HL-60 (cell line): ENCODE data around the gene STMP1.

Source experiments
- GABPA ChIP-seq: IDR thresholded peaks from 2 replicates; pipeline ENCODE4 v1.6.1; 2012; ENCODE audit warnings: low read depth
- POLR2AphosphoS5 ChIP-seq: IDR thresholded peaks from 2 replicates; pipeline ENCODE4 v1.6.1; 2012; ENCODE audit warnings: low read depth
- SPI1 ChIP-seq: IDR thresholded peaks from 2 replicates; pipeline ENCODE4 v1.6.1; 2012; ENCODE audit warnings: low read depth, mild to moderate bottlenecking, borderline replicate concordance
- TF ChIP-seq, protein P1 (sequence below): IDR thresholded peaks from one replicate; pipeline ENCODE4 v1.5.1; 2011; ENCODE audit warnings: low read length, control low read depth, inconsistent platforms; ENCODE audit not compliant: insufficient read depth
- TF ChIP-seq, protein P2 (sequence below): IDR thresholded peaks from 2 replicates; pipeline ENCODE4 v1.6.1; 2012; ENCODE audit warnings: low read depth; ENCODE audit not compliant: insufficient replicate concordance

DNA sequence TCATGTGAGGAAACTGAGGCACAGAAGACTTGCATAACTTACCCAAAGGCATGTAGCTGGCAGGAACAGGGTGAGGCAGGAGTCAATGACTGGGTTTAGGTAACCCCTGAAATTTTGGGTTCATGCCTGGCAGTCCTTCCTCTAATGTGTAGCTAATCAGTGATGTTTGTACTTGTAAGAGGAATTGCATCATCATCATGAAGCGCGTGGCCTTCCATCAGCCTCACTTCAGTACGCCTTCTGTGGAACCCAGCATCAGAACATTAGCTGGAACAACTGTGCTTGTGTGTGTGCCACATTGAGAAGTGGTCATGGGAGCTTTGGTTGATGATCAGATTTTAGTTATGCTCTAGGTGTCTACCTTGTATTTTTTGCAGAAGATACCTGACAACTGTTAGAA is 18.2 kb upstream of the STMP1 start:
- TF ChIP-seq, protein P1, sequence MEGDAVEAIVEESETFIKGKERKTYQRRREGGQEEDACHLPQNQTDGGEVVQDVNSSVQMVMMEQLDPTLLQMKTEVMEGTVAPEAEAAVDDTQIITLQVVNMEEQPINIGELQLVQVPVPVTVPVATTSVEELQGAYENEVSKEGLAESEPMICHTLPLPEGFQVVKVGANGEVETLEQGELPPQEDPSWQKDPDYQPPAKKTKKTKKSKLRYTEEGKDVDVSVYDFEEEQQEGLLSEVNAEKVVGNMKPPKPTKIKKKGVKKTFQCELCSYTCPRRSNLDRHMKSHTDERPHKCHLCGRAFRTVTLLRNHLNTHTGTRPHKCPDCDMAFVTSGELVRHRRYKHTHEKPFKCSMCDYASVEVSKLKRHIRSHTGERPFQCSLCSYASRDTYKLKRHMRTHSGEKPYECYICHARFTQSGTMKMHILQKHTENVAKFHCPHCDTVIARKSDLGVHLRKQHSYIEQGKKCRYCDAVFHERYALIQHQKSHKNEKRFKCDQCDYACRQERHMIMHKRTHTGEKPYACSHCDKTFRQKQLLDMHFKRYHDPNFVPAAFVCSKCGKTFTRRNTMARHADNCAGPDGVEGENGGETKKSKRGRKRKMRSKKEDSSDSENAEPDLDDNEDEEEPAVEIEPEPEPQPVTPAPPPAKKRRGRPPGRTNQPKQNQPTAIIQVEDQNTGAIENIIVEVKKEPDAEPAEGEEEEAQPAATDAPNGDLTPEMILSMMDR, result no peak
- no peak for TF ChIP-seq POLR2AphosphoS5
- TF ChIP-seq, protein P2, sequence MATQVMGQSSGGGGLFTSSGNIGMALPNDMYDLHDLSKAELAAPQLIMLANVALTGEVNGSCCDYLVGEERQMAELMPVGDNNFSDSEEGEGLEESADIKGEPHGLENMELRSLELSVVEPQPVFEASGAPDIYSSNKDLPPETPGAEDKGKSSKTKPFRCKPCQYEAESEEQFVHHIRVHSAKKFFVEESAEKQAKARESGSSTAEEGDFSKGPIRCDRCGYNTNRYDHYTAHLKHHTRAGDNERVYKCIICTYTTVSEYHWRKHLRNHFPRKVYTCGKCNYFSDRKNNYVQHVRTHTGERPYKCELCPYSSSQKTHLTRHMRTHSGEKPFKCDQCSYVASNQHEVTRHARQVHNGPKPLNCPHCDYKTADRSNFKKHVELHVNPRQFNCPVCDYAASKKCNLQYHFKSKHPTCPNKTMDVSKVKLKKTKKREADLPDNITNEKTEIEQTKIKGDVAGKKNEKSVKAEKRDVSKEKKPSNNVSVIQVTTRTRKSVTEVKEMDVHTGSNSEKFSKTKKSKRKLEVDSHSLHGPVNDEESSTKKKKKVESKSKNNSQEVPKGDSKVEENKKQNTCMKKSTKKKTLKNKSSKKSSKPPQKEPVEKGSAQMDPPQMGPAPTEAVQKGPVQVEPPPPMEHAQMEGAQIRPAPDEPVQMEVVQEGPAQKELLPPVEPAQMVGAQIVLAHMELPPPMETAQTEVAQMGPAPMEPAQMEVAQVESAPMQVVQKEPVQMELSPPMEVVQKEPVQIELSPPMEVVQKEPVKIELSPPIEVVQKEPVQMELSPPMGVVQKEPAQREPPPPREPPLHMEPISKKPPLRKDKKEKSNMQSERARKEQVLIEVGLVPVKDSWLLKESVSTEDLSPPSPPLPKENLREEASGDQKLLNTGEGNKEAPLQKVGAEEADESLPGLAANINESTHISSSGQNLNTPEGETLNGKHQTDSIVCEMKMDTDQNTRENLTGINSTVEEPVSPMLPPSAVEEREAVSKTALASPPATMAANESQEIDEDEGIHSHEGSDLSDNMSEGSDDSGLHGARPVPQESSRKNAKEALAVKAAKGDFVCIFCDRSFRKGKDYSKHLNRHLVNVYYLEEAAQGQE, result no peak
- TF ChIP-seq GABPA, result no peak
- TF ChIP-seq SPI1, result no peak
